ENCODE measurements around the gene D2HGDH.

DNA sequence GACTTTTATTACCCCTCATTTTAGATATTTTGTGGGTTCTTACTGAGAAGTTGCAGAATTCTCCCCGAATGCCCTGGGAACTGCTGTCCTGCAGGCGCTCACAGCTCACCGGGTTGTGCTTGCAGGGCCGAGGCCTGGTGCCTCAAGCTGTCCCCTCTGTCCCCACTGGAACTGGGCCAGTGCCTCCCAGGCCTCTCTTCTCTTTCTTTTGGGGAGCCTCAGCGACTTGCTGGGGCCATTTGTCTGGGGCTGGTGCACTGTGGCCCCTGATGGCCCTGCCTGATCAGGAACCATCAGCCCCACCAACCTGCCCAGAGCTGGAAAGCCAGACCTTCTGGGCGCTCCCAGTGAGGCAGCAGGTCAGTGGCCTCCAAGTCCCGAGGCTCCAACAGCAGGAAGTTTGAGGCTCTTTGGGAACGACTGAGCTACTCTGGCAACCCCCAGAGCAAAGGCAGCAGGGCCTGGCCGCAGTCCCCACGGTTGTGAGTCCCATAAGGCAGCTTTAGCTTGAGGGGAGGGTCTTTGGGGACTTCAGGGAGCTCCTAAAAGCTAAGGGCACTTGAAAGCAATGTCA is 59.9 kb downstream of the D2HGDH start:
- TF ChIP-seq POLR2AphosphoS5 (IDR thresholded peaks at IDR 0.05; ENCODE audit: low read depth, low read length) (no peak), POU2F2 (IDR thresholded peaks at IDR 0.05; ENCODE audit: low read depth, low read length) (no peak), TAF1 (IDR thresholded peaks at IDR 0.05; ENCODE audit: low read depth, low read length) (no peak), POLR2A (IDR thresholded peaks at IDR 0.05; ENCODE audit: low read depth, low read length) (no peak), PAX5 (IDR thresholded peaks at IDR 0.05; ENCODE audit: insufficient read depth, low read length, severe bottlenecking) (no peak)
